GM12891 (cell line): Measurements from ENCODE around the gene GSTM2.

Experiments
- DNase-seq: peaks from one replicate; pipeline ENCODE4 v3.0.0; 2011; ENCODE audit warnings: low spot score; ENCODE audit not compliant: insufficient read length
- FAIRE-seq: peaks from 2 replicates; lab custom pipeline; 2011; peaks lifted over from hg19 to GRCh38; lab: Jason Lieb, UNC
- PAX5 ChIP-seq: IDR thresholded peaks from 2 replicates; pipeline ENCODE4 v1.6.1; 2011; ENCODE audit warnings: low read length, moderate library complexity, mild to moderate bottlenecking; ENCODE audit not compliant: insufficient read depth, severe bottlenecking
- POLR2A ChIP-seq: IDR thresholded peaks from 2 replicates; pipeline ENCODE4 v1.6.1; 2011; ENCODE audit warnings: low read depth, low read length, control low read depth
- POLR2AphosphoS5 ChIP-seq: IDR thresholded peaks from 2 replicates; pipeline ENCODE4 v1.6.1; 2011; ENCODE audit warnings: low read depth, low read length, control low read depth
- POU2F2 ChIP-seq: IDR thresholded peaks from 2 replicates; pipeline ENCODE4 v1.6.1; 2011; ENCODE audit warnings: low read depth, mild to moderate bottlenecking, control low read depth, low read length, moderate library complexity
- SPI1 ChIP-seq: IDR thresholded peaks from 2 replicates; pipeline ENCODE4 v1.6.1; 2011; ENCODE audit warnings: low read depth, low read length, control low read depth
- TAF1 ChIP-seq: IDR thresholded peaks from 2 replicates; pipeline ENCODE4 v1.6.1; 2011; ENCODE audit warnings: low read depth, low read length, control low read depth

The GSTM2 gene

DNA sequence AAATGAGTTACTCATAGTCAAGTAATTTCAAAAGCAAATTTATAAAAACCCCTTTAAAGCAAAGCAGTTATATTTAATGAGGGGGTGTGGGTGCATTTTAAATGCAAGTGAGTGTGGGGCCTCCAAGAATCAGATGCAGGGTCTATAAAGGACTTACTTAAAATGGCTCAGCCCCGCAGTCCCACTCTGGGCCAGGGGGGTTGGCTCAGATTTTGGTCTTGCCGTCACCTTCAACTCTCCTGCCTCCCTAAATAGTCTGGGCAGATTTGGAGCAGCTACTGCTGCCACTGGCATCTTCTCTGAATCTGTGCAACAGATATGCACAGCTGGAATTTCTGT, 32.0 kb upstream of the GSTM2 start:
- no peak for FAIRE-seq
- DNase-seq: no peak
- no peak for TF ChIP-seq POLR2A
- no peak for TF ChIP-seq POU2F2
- no peak for TF ChIP-seq SPI1
- TF ChIP-seq POLR2AphosphoS5: no peak
- TF ChIP-seq TAF1: no peak
- TF ChIP-seq PAX5: no peak

DNA sequence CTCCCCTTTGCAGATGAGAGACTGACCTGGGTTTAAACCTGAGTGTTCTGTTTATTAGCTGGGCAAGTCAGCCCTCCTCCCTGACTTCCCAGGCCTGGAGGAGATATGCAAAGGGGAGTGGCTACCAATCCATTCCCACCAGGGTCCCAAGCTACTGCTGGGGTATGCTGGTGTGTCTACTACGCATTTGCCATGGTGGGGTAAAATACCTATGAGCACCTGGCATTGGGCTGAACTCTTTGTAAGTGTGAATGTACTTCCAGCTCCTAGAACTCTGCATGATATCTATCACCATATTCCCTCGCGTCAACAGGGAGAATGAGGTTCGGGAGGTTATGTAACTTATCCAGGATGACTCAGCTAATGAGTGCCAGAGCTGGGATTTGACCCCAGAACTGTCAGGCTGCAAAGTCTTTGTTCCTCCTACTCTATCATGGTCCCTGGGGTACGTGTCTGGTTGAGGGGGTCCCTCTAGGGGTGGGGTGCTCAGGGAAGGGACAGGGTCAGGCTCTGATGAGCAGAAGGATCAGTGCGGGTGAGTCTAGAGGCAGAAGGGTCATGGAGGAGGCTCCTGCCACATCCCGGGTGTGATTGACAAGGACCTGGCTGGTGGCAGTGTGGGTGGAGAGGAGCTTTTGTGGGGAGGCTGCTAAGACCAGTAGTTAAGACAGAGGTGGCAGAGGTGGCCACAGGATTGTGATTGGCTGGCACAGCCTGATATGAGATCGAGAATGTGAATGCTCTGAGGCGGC, 31.5 kb upstream of the GSTM2 start:
- no peak for TF ChIP-seq POU2F2
- no peak for TF ChIP-seq POLR2A
- TF ChIP-seq TAF1: no peak
- no peak for TF ChIP-seq PAX5
- TF ChIP-seq POLR2AphosphoS5: no peak
- no peak for TF ChIP-seq SPI1
- FAIRE-seq (no peak), DNase-seq (no peak)

DNA sequence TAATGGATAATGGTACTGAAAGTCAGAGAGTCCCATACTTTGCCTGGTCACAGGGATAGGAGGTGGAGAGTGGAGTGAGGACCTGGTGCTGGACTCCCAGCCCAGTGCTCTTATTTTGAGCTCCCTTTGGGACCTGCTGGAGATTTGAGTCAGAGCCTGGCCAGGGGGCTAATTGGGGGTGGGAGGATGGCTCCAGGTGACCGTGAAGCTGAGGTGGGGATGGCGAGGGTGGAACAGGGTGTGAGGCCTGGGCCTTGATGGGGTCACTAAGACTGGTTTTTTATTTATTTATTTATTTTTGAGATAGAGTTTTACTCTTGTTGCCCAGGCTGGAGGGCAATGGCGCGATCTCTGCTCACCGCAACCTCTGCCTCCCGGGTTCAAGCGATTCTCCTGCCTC, 30.4 kb upstream of the GSTM2 start:
- DNase-seq: no peak
- FAIRE-seq: no peak
- TF ChIP-seq POLR2A (no peak), SPI1 (no peak), PAX5 (no peak), TAF1 (no peak), POU2F2 (no peak), POLR2AphosphoS5 (no peak)

DNA sequence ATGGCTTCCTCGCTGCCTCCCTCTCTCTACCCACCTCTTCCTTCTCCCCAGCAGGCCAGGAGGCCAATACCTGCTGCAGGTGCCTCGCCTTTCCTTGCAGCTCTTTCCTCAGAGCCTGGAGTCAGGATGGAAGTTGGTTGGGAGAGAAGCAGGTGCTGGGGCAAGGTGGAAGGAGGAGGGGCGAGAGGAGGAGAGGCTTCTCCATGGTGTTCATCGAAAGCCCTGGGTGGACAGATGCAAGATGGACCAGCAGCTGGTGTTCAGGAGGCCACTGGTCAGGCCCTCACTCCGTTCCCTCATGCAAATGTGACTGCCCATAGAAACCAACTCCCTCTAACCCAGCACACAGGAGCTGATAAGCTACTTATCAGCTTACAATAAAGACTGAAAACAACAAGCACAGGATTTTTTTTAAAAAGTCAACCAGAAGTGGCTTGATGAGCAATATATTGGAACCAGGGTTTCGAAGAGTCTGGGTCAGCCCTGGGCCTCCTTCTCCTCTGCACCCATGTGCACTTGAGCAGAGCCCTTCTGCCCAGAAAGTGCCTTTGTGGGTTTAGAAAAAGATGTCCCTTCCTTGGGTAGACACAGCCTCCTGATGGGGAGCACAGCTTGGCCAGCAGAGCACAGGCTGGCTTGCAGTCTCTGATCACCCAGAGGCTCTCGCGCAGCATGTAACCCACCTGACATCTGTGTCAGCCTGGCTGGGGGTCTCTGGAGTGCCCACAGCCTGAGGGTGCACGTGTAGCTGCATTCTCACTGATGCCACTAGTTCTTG, 28.6 kb upstream of the GSTM2 start:
- FAIRE-seq (no peak), DNase-seq (no peak)
- TF ChIP-seq SPI1 (no peak), POLR2AphosphoS5 (no peak), POLR2A (no peak), TAF1 (no peak), PAX5 (no peak), POU2F2 (no peak)

GRCh38 chr1:109639841-109640184, 28.0 kb upstream of the GSTM2 start:
- DNase-seq (no peak), FAIRE-seq (no peak)
- TF ChIP-seq TAF1 (no peak), POU2F2 (no peak), SPI1 (no peak), PAX5 (no peak), POLR2A (no peak), POLR2AphosphoS5 (no peak)

- DNase-seq (no peak), FAIRE-seq (peak; percentile 95)
- no peak for TF ChIP-seq POLR2A
- TF ChIP-seq POLR2AphosphoS5: no peak
- TF ChIP-seq SPI1: no peak
- no peak for TF ChIP-seq TAF1
- TF ChIP-seq POU2F2: no peak
- TF ChIP-seq PAX5: no peak
Observed at GRCh38 chr1:109640285-109640865, 27.5 kb upstream of the GSTM2 start.

DNA sequence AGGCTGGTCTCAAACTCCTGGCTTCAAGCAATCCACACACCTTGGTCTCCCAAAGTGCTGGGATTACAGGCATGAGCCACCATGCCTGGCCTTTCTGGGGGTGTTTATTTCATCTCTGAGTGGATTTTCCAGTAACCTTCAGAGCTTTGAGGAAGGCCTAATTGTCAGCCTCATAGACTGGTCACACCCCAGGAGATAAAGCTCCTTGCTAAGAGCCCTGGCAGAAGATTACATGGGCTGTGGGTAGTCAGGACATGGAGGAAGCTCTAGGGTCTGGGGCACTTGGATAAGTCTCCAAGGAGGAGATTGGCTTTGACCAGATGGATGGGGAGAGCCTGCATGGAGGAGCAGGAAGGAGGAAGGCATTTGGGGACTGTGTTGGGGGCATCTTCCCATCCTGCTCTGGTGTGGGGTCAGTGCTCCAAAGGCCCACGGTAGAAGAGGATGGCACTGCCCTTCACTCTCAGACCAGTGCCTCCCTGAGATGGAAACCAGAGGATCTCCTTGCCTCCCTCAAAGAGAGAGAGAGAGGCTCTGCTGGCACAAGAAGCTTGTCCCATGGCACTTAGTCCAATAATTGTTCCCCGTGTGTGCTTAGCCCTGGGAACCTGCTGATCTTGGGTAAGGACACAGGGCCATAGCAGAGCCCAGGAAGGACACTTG, 26.6 kb upstream of the GSTM2 start:
- TF ChIP-seq SPI1: no peak
- no peak for TF ChIP-seq TAF1
- no peak for TF ChIP-seq POU2F2
- TF ChIP-seq POLR2AphosphoS5: no peak
- TF ChIP-seq PAX5: no peak
- FAIRE-seq (no peak), DNase-seq (no peak)

DNA sequence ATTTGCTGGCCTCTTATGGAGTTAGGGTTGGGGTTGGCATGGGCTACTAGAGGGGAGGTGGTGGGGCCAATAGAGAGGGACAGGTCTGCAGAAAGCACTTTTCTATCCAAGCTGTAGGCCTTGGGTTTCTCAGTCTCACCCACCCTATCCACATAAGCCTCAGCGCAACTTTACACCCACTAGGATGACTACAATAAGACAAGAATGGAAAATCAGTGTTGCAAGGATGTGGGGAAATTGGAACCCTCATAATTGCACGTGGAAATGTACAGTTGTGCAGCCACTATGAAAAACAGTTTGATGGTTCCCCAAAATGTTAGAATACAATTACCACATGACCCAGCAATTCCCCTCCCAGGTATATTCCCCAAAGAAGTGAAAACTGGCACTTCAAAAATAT, 26.0 kb upstream of the GSTM2 start:
- TF ChIP-seq TAF1 (no peak), POU2F2 (no peak), POLR2AphosphoS5 (no peak), PAX5 (no peak), POLR2A (no peak), SPI1 (no peak)
- no peak for FAIRE-seq
- DNase-seq: no peak
